Keratinocyte (primary cell): ENCODE data around the gene CASZ1. TPM values are rescaled to one million over a fixed set of nuclear protein-coding genes. Genes with fewer than 3 reads are reported as not detected.
A peak's percentile ranks its signal among the peaks of the same experiment; 100 is the strongest.

Experiments
- DNase-seq: peaks from one replicate; pipeline ENCODE4 v3.0.0-alpha.2; 2011; ENCODE audit warnings: low read depth, missing footprints, low spot score
- FAIRE-seq: peaks from 2 replicates; lab custom pipeline; 2011; peaks lifted over from hg19 to GRCh38; lab: Jason Lieb, UNC
- H2AFZ ChIP-seq: 2 replicates; pipeline ENCODE4 v1.6.0; 2012; ENCODE audit warnings: low read length, control low read depth, inconsistent platforms; ENCODE audit not compliant: control insufficient read depth
- H3K27ac ChIP-seq: 2 replicates; pipeline ENCODE4 v1.5.1; 2011; ENCODE audit warnings: low read length; ENCODE audit not compliant: control insufficient read depth, insufficient read depth
- H3K27me3 ChIP-seq: 3 replicates; pipeline ENCODE4 v1.6.0; 2011; ENCODE audit warnings: low read length; ENCODE audit not compliant: control insufficient read depth, insufficient read depth; ENCODE audit errors: extremely low read depth
- H3K36me3 ChIP-seq, 2 experiments: 2 replicates in 1 of 2; 3 replicates in 1 of 2; pipeline ENCODE4 v1.5.1; 2011; ENCODE audit warnings: low read length in 2 of 2, mild to moderate bottlenecking in 1 of 2; ENCODE audit not compliant: control insufficient read depth in 2 of 2, insufficient read depth in 2 of 2; ENCODE audit errors: extremely low read depth in 1 of 2
- H3K4me1 ChIP-seq: 3 replicates; pipeline ENCODE4 v1.5.1; 2011; ENCODE audit warnings: low read length; ENCODE audit not compliant: control insufficient read depth, insufficient read depth; ENCODE audit errors: extremely low read depth
- H3K4me2 ChIP-seq: 3 replicates; pipeline ENCODE4 v1.6.0; 2011; ENCODE audit warnings: low read depth, low read length; ENCODE audit not compliant: control insufficient read depth, insufficient read depth; ENCODE audit errors: extremely low read depth
- H3K4me3 ChIP-seq, 3 experiments: fragments of 200-600 bp in 1 of 3; sonication (generic) in 1 of 3; 2 replicates in 2 of 3; 3 replicates in 1 of 3; pipeline ENCODE4 v1.5.1; 2011 to 2016; ENCODE audit warnings: low read length in 3 of 3, mild to moderate bottlenecking in 3 of 3, control low read depth in 2 of 3, inconsistent platforms in 1 of 3, low read depth in 1 of 3, mixed read lengths in 1 of 3, mixed run types in 1 of 3, moderate library complexity in 1 of 3; ENCODE audit not compliant: control insufficient read depth in 2 of 3, insufficient read depth in 2 of 3; ENCODE audit errors: extremely low read depth in 1 of 3
- H3K79me2 ChIP-seq: 2 replicates; pipeline ENCODE4 v1.6.0; 2012; ENCODE audit warnings: low read length; ENCODE audit not compliant: control insufficient read depth, insufficient read depth
- H3K9ac ChIP-seq: 3 replicates; pipeline ENCODE4 v1.6.0; 2011; ENCODE audit warnings: low read length; ENCODE audit not compliant: control insufficient read depth, insufficient read depth; ENCODE audit errors: extremely low read depth
- H3K9me1 ChIP-seq: 3 replicates; pipeline ENCODE4 v1.6.0; 2011; ENCODE audit warnings: low read length; ENCODE audit not compliant: control insufficient read depth, insufficient read depth; ENCODE audit errors: extremely low read depth
- H3K9me3 ChIP-seq: 2 replicates; pipeline ENCODE4 v1.5.1; 2012; ENCODE audit warnings: low read depth, low read length; ENCODE audit not compliant: control insufficient read depth
- H4K20me1 ChIP-seq: 3 replicates; pipeline ENCODE4 v1.6.0; 2011; ENCODE audit warnings: low read length; ENCODE audit not compliant: control insufficient read depth, insufficient read depth; ENCODE audit errors: extremely low read depth
- CTCF ChIP-seq, 3 experiments: IDR thresholded peaks in 1 of 3; conservative IDR thresholded peaks in 1 of 3; optimal IDR thresholded peaks in 1 of 3; 2 replicates in 2 of 3; 3 replicates in 1 of 3; pipeline versions ENCODE3 to v1.5.1; 2011; ENCODE audit warnings: low read length in 3 of 3, mild to moderate bottlenecking in 3 of 3, moderate library complexity in 2 of 3, control low read depth in 1 of 3, inconsistent platforms in 1 of 3; ENCODE audit not compliant: insufficient read depth in 2 of 3; ENCODE audit errors: extremely low read depth in 1 of 3
- EZH2 ChIP-seq: IDR thresholded peaks from one replicate; pipeline ENCODE4 v1.6.1; 2012; ENCODE audit warnings: inconsistent platforms, mild to moderate bottlenecking, low read length, moderate library complexity
- dilution Hi-C: fragments of 300-500 bp; cut with MboI; formaldehyde crosslinking; loops from one replicate; pipeline ENCODE4 v1.7.0; 2020; ENCODE audit warnings: low sequenced_read_pairs; ENCODE audit not compliant: extremely low pct_ligation_motif_present
- polyA plus RNA-seq, 5 experiments: library from polyadenylated mRNA; depleted of rRNA in 3 of 5; stranded (reverse) in 3 of 5; stranded (forward) in 1 of 5; unstranded in 1 of 5; fragments of >200 nt; gene quantifications; 1 replicate in 1 of 5; 2 replicates in 3 of 5; 3 replicates in 1 of 5; pipeline versions ENCODE4 v1.2.1 to v1.2.3, GENCODE V29; 2011 to 2012; ENCODE audit warnings: missing spikeins in 2 of 5, low read depth in 1 of 5, low replicate concordance in 1 of 5

CASZ1 gene
- polyA plus RNA-seq, 1 donor (not counting 4 experiments of a cell fraction or from before 2014, with no cell fraction given) = 2.8 TPM

DNA sequence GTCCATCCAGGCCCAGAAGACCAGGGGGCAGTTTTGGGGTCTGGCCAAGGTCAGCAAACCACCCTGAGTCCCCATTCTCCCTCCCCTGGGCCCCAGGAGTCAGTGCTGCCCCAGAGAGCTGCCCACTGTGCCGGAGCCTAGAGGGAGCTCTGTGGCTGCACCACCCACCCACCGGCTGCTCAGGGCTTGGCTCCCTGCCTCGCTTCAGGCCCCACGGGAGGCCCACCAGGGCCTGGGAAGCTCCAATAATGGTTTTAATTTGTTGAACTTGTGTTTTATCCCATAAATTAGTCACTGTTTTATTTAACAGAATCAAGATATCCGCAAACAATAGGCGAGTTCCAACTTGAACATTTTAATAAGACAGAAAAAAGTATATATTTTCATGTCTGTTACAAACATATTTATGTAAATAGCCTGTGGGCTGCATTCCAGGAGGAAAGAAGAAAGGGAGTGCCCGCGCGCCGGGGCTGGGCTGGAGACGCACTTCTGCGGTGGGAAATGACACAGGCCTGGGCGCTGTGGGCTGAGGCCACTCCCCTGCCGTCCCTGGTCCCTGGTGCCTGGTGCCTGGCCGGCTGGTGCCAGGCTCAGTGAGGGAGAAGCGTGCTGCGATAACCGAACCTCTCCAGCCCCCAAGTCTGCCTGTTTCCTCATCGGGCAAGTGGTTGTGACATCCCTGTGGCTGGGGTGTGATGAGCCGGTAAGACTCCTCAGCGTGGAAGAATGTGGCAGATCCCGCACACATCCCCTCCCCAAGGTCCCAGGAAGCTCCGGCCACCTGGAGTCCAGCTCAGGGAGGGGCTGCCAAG is 161.2 kb downstream of the CASZ1 start:
- Histone ChIP-seq H3K9me1 (no peaks in the 10 kb centered on the region), H3K4me1 (peaks cover 43% of the 10 kb centered on the region), H2AFZ (peak overlapping the region; percentile 43), H3K4me2 (peak overlapping the region; percentile 89), H3K79me2 (no peaks in the 10 kb centered on the region), H3K36me3 (peaks cover 0 to 5% of the 10 kb centered on the region in 2 experiments), H3K9ac (peak overlapping the region; percentile 87), H4K20me1 (no peaks in the 10 kb centered on the region), H3K4me3 (peak overlapping the region; percentile 20 to 48 (median 47)), H3K27me3 (no peaks in the 10 kb centered on the region), H3K9me3 (no peaks in the 10 kb centered on the region), H3K27ac (peak overlapping the region; percentile 97)
- dilution Hi-C loops = no loop called here
- DNase-seq (peak; percentile 86), FAIRE-seq (peak; percentile 91)
- TF ChIP-seq EZH2 (no peak), CTCF (optimal IDR thresholded peaks at IDR 0.05 in 1 of 3, IDR thresholded peaks at IDR 0.05 in 1 of 3, conservative IDR thresholded peaks at IDR 0.05 in 1 of 3; ENCODE audit: extremely low read depth in 1 of 3, insufficient read depth in 2 of 3, low read length in 3 of 3) (no peak)

DNA sequence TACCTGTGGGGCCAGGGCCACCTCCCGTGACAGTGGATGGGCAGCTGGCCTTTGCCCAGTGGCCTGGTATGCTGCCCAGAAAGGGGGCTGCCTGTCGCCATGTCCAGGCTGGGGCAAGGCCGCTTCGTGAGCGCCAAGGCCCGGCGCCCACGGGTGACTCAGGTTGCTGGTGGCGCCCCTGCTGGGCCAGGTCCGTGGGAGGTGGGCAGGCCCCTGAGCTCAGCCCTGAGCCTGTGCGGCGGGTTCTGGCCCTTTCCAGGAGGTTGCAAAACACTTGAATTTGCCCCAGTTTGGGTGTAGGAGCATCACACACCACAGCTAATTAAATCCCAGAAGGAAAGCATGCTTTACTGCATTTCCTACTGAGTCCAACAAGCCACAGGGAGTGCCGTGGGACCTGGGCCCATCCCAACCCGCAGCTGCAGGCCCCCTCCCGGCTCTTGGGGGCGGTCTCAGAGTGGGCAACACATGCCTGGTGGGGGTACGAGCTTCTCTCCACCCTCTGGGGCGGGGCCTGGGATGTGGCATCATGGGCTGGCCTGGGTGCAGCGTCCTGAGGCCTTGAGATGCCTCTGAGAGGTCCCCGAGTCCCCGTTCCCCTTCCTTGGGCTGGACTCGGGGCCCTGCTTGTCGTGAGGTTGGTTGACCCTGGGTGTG is 161.9 kb downstream of the CASZ1 start:
- DNase-seq (peak; percentile 23), FAIRE-seq (peak; percentile 52)
- Histone ChIP-seq H3K9me3 (no peaks in the 10 kb centered on the region), H4K20me1 (no peaks in the 10 kb centered on the region), H3K9me1 (no peaks in the 10 kb centered on the region), H3K9ac (peak overlapping the region; percentile 87), H2AFZ (peak overlapping the region; percentile 43), H3K4me3 (peak overlapping the region in 2 of 3 experiments; percentile 29 to 43), H3K36me3 (peaks cover 0 to 3% of the 10 kb centered on the region in 2 experiments), H3K27ac (peak overlapping the region; percentile 97), H3K4me2 (peak overlapping the region; percentile 89), H3K79me2 (no peaks in the 10 kb centered on the region), H3K4me1 (peaks cover 43% of the 10 kb centered on the region), H3K27me3 (no peaks in the 10 kb centered on the region)
- dilution Hi-C loops = no loop called here
- TF ChIP-seq CTCF (optimal IDR thresholded peaks at IDR 0.05 in 1 of 3, IDR thresholded peaks at IDR 0.05 in 1 of 3, conservative IDR thresholded peaks at IDR 0.05 in 1 of 3; ENCODE audit: extremely low read depth in 1 of 3, insufficient read depth in 2 of 3, low read length in 3 of 3) (no peak), EZH2 (no peak)
